Skeletal muscle tissue (tissue), 4 donors: Measurements from ENCODE around the gene REV1. TPM values are rescaled to one million over a fixed set of nuclear protein-coding genes. Genes with fewer than 3 reads are reported as not detected.

Experiments used
- H3K27ac ChIP-seq: one replicate; pipeline ENCODE4 v1.7.0; 2013; ENCODE audit warnings: mild to moderate bottlenecking, low read depth, low read length, inconsistent platforms
- H3K27me3 ChIP-seq, 3 donors: one replicate each; pipeline ENCODE4 v1.7.0; 2013; ENCODE audit warnings: low read length in 3 of 3; ENCODE audit not compliant: control insufficient read depth in 3 of 3, insufficient read depth in 3 of 3
- H3K36me3 ChIP-seq, 3 donors: one replicate each; pipeline ENCODE4 v1.7.0; 2013; ENCODE audit warnings: low read length in 3 of 3; ENCODE audit not compliant: control insufficient read depth in 3 of 3, insufficient read depth in 3 of 3
- H3K4me1 ChIP-seq, 3 donors: one replicate each; pipeline ENCODE4 v1.7.0; 2013; ENCODE audit warnings: low read length in 3 of 3, mild to moderate bottlenecking in 3 of 3; ENCODE audit not compliant: control insufficient read depth in 3 of 3, insufficient read depth in 3 of 3
- H3K4me3 ChIP-seq, 3 donors: one replicate each; pipeline ENCODE4 v1.7.0; 2013; ENCODE audit warnings: low read length in 3 of 3
- H3K9ac ChIP-seq, 3 donors: one replicate each; pipeline ENCODE4 v1.7.0; 2013; ENCODE audit warnings: low read length in 3 of 3, mild to moderate bottlenecking in 3 of 3, moderate library complexity in 2 of 3, low read depth in 1 of 3
- H3K9me3 ChIP-seq, 3 donors: one replicate each; pipeline ENCODE4 v1.7.0; 2013; ENCODE audit warnings: low read length in 3 of 3; ENCODE audit not compliant: control insufficient read depth in 3 of 3
- total RNA-seq: library from RNA; depleted of rRNA; stranded (reverse); fragments of >200 nt; gene quantifications from one replicate; pipeline ENCODE4 v1.2.3, GENCODE V29; 2014
- donor health status: Osteomylitis.

REV1 gene
- 59.0 TPM for total RNA-seq

GRCh38 chr2:99489761-99490622 lies at the start of gene REV1:
Gene REV1, minus strand, starts transcription at chr2:99490017. Its CDS starts 25,042 bp downstream, at chr2:99464975.
- H3K9ac ChIP-seq, result peak within 1 kb of the TSS; percentile 85 to 93 (median 93)

GRCh38 chr2:99537910-99538485 lies 48.2 kb upstream of the REV1 start:
- H3K9me3 ChIP-seq, result no peaks in the 10 kb centered on the region

More at GRCh38 chr2:99489761-99490622, at the start of gene REV1:
- Histone ChIP-seq H3K4me1 (peaks cover 16 to 29% (median 19%) of the 10 kb centered on the region in 3 donors), H3K36me3 (no peaks in the 10 kb centered on the region), H3K4me3 (peak within 1 kb of the TSS; percentile 85 to 94 (median 88)), H3K9me3 (no peaks in the 10 kb centered on the region), H3K27ac (peak within 1 kb of the TSS; percentile 87), H3K27me3 (no peaks in the 10 kb centered on the region)

GRCh38 chr2:99524056-99524455 lies 34.2 kb upstream of the REV1 start:
- no peak overlapping the region for H3K4me3 ChIP-seq
- no peaks in the 10 kb centered on the region for H3K36me3 ChIP-seq
- H3K27me3 ChIP-seq, result no peaks in the 10 kb centered on the region
- no peaks in the 10 kb centered on the region for H3K4me1 ChIP-seq
- H3K9me3 ChIP-seq, result no peaks in the 10 kb centered on the region
- H3K9ac ChIP-seq, result no peak overlapping the region
- H3K27ac ChIP-seq, result no peak overlapping the region

More at GRCh38 chr2:99537910-99538485, 48.2 kb upstream of the REV1 start:
- no peak overlapping the region for H3K9ac ChIP-seq
- H3K36me3 ChIP-seq, result no peaks in the 10 kb centered on the region
- H3K4me3 ChIP-seq, result no peak overlapping the region
- H3K27me3 ChIP-seq, result no peaks in the 10 kb centered on the region
- no peak overlapping the region for H3K27ac ChIP-seq
- H3K4me1 ChIP-seq, result no peaks in the 10 kb centered on the region

- H3K9me3 ChIP-seq, result no peaks in the 10 kb centered on the region
- H3K4me3 ChIP-seq, result no peak overlapping the region
- no peaks in the 10 kb centered on the region for H3K4me1 ChIP-seq
- H3K27me3 ChIP-seq, result no peaks in the 10 kb centered on the region
- H3K9ac ChIP-seq, result no peak overlapping the region
- no peak overlapping the region for H3K27ac ChIP-seq
- H3K36me3 ChIP-seq, result no peaks in the 10 kb centered on the region
Observed at GRCh38 chr2:99522157-99522556, 32.3 kb upstream of the REV1 start.

GRCh38 chr2:99520813-99521212 lies 31.0 kb upstream of the REV1 start:
- H3K4me1 ChIP-seq, result no peaks in the 10 kb centered on the region
- H3K27ac ChIP-seq, result no peak overlapping the region
- H3K9ac ChIP-seq, result no peak overlapping the region

GRCh38 chr2:99520195-99520594 lies 30.4 kb upstream of the REV1 start:
- Histone ChIP-seq H3K36me3 (no peaks in the 10 kb centered on the region), H3K27ac (no peak overlapping the region), H3K9me3 (no peaks in the 10 kb centered on the region), H3K27me3 (no peaks in the 10 kb centered on the region), H3K4me3 (no peak overlapping the region), H3K4me1 (no peaks in the 10 kb centered on the region), H3K9ac (no peak overlapping the region)

More at GRCh38 chr2:99520813-99521212, 31.0 kb upstream of the REV1 start:
- no peak overlapping the region for H3K4me3 ChIP-seq
- no peaks in the 10 kb centered on the region for H3K36me3 ChIP-seq
- H3K9me3 ChIP-seq, result no peaks in the 10 kb centered on the region
- no peaks in the 10 kb centered on the region for H3K27me3 ChIP-seq

- H3K36me3 ChIP-seq, result no peaks in the 10 kb centered on the region
- no peak overlapping the region for H3K27ac ChIP-seq
- H3K27me3 ChIP-seq, result no peaks in the 10 kb centered on the region
- H3K9me3 ChIP-seq, result no peaks in the 10 kb centered on the region
- no peak overlapping the region for H3K9ac ChIP-seq
- H3K4me3 ChIP-seq, result no peak overlapping the region
- no peaks in the 10 kb centered on the region for H3K4me1 ChIP-seq
Observed at GRCh38 chr2:99514357-99514756, 24.5 kb upstream of the REV1 start.

- H3K4me1 ChIP-seq, result no peaks in the 10 kb centered on the region
- no peak overlapping the region for H3K9ac ChIP-seq
- H3K9me3 ChIP-seq, result no peaks in the 10 kb centered on the region
- no peak overlapping the region for H3K4me3 ChIP-seq
- peak overlapping the region; percentile 22 for H3K27ac ChIP-seq
- no peaks in the 10 kb centered on the region for H3K27me3 ChIP-seq
- no peaks in the 10 kb centered on the region for H3K36me3 ChIP-seq
Observed at GRCh38 chr2:99512181-99512591, 22.4 kb upstream of the REV1 start.

GRCh38 chr2:99509387-99509786 lies 19.6 kb upstream of the REV1 start:
- H3K4me3 ChIP-seq, result no peak overlapping the region
- H3K9ac ChIP-seq, result no peak overlapping the region
- peaks cover 0 to 3% (median 0%) of the 10 kb centered on the region in 3 donors for H3K27me3 ChIP-seq
- no peaks in the 10 kb centered on the region for H3K4me1 ChIP-seq
- H3K9me3 ChIP-seq, result no peaks in the 10 kb centered on the region
- no peaks in the 10 kb centered on the region for H3K36me3 ChIP-seq
- H3K27ac ChIP-seq, result no peak overlapping the region
